Renal cortical epithelial cell (primary cell): ENCODE measurements around the gene STAC3. TPM values are rescaled to one million over a fixed set of nuclear protein-coding genes. Genes with fewer than 3 reads are reported as not detected.
A peak's percentile ranks its signal among the peaks of the same experiment; 100 is the strongest.

Source experiments
- DNase-seq: peaks from one replicate; pipeline ENCODE4 v3.0.0-alpha.2; 2011; ENCODE audit warnings: low read depth
- total RNA-seq: library from RNA; depleted of rRNA; stranded (reverse); fragments of >200 nt; gene quantifications from 2 replicates; pipeline ENCODE4 v1.2.3, GENCODE V29; 2014

Gene STAC3
- total RNA-seq, 1 donor from 2014 or later: 1.2 TPM

DNA sequence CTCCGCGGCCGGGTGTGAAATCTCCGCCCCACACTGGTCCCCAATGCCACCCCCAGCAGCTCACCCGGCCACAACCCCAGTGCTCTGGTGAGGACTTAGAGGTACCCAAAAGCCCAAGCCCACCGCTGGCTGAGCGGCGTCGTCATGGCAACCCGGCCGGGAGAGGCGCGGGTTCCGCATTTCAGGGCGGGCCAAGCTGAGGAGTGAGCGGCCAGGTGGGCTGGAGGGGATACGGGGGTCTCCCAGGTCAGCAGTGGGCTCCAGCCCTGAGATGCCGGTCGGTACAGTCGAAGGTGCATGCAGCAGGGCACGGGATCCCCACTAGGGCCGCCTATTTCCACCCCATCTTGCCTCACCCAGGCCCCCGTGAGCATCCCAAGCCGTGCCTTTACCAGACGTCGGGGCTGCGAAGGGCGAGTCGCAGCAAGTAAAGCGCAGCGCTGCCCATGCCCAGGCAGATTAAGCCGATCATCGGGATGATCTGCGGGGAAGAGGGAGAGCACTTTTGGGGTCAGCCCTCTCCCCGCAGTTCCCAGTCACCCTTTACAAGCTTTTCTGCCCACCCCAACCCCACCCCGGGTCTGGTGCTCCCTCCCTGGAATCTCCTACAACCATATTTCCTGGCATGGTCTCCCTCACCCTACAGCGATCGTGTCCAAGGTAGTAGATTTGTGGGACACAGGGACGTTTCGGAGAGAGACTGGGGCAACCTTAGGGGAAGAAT lies 14.6 kb downstream of the STAC3 start:
- DNase-seq: no peak

DNA sequence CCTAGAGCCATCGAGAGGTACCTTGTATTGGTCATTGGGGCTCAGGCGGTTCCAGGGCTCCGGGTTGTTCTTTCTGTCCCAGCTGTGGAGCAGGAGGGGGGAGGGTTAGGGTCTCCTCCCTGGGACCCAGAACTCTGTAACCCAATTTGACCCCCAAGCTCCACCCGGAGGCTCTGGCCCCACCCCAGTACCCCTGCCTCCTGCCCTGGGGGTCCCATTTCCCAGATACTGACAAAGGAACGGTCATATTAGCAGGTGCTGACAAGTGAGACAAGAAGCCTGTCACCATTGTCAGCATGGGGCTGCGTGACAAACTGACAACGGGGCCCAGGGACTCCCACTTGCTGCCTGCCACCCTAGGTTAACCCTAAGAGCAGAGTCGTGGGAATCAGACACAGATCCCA lies 15.3 kb downstream of the STAC3 start:
- no peak for DNase-seq

DNA sequence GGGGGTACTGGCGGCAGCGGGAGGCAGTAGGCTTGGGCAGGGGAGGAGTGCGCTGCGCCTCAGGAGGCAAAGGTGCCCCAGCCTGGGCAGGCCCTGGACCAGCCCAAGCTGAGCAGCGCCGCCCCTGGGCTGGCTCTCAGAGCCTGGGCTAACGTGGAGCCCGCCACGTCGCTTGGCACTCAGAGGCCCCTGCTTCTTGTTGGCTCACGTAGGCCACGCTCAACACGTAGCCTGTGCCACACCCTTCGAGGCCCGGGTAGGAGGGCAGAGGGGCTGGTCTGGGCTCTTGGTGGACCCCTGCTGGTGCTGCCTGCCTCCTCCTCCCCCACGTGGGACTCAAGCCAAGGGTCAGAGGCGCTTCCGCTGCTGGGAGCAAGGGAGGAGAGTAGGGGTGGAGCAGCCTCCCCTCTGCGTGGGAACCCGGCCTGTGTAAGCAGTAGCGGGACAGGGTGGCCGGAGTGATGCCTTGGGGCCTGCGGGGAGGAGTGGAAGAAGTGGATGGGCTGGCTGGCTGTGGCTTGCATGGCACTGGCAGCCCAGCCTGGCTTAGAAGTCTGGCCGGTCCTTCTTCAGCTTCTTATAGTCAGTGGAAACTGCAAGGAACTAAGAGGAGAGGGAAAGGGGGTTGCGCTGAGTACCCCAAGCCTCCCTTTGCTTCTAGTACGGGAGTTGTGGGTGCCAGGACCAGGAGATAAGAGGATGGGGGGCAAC lies 15.8 kb downstream of the STAC3 start:
- no peak for DNase-seq

DNA sequence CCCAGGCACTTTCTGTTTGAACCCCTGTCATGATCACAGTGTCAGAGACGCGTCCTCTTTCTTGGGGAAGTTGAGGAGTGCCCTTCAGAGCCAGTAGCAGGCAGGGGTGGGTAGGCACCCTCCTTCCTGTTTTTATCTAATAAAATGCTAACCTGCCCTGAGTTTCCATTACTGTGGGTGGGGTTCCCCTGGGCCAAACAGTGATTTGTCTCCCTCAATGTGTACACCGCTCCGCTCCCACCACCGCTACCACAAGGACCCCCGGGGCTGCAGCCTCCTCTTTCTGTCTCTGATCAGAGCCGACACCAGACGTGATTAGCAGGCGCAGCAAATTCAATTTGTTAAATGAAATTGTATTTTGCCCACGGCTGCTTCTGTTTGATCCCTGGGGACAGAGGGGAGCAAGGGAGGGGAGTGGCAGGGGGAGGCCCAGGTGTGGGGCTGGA lies 16.4 kb downstream of the STAC3 start:
- no peak for DNase-seq

DNA sequence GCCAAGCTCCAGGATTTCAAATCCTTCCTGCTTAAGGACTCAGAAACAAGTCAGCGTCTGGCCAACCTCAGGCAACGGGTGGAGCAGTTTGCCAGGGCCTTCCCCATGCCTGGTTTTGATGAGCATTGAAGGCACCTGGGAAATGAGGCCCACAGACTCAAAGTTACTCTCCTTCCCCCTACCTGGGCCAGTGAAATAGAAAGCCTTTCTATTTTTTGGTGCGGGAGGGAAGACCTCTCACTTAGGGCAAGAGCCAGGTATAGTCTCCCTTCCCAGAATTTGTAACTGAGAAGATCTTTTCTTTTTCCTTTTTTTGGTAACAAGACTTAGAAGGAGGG lies 16.8 kb downstream of the STAC3 start:
- DNase-seq: no peak

DNA sequence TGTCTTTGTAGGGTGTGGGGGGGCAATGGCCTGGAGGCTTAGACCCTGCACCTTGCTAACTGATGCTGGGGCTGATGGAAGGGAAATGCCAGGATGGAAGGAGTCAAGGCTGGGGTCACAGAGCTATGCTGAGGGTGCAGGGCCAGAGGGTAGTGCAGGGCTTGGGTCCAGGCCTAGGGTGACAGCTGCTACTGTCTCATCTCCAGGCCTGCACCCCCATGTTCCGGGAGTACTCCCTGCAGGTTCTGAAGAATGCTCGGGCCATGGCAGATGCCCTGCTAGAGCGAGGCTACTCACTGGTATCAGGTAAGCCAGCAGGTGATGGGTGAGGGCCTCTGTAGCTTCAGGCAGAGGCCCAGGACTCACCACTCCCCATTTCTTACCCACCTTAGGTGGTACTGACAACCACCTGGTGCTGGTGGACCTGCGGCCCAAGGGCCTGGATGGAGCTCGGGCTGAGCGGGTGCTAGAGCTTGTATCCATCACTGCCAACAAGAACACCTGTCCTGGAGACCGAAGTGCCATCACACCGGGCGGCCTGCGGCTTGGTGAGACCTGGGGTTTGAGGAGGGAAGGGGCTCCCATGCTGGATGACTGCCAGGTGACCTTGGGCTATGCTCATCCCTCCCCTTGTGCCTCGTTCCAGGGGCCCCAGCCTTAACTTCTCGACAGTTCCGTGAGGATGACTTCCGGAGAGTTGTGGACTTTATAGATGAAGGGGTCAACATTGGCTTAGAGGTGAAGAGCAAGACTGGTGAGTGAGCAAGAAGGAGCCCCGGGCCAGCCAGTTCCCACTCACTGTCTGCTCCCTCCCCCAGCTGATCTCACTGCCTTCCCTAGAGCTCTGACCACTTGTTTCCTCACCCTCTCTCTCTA lies 17.4 kb downstream of the STAC3 start:
- DNase-seq: no peak

DNA sequence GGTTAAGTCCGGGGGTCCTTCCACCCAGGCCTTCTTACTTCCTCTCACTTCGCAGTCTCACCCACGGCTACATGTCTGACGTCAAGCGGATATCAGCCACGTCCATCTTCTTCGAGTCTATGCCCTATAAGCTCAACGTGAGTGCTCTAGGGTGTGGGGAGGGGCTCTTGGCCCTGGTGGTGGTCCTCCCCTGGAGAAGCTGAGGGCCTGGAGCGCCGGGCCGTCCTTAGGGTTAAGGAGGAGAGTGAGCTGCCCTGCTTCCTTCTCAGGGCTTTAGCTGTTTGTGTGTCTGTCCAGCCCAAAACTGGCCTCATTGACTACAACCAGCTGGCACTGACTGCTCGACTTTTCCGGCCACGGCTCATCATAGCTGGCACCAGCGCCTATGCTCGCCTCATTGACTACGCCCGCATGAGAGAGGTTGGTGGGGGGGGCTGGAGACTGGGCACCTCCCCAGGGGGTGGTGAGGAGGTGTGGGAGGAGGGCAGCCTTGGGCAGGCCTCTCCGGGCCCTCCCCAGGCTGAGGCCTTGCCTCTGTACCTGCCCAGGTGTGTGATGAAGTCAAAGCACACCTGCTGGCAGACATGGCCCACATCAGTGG lies 18.7 kb downstream of the STAC3 start:
- DNase-seq: no peak

DNA sequence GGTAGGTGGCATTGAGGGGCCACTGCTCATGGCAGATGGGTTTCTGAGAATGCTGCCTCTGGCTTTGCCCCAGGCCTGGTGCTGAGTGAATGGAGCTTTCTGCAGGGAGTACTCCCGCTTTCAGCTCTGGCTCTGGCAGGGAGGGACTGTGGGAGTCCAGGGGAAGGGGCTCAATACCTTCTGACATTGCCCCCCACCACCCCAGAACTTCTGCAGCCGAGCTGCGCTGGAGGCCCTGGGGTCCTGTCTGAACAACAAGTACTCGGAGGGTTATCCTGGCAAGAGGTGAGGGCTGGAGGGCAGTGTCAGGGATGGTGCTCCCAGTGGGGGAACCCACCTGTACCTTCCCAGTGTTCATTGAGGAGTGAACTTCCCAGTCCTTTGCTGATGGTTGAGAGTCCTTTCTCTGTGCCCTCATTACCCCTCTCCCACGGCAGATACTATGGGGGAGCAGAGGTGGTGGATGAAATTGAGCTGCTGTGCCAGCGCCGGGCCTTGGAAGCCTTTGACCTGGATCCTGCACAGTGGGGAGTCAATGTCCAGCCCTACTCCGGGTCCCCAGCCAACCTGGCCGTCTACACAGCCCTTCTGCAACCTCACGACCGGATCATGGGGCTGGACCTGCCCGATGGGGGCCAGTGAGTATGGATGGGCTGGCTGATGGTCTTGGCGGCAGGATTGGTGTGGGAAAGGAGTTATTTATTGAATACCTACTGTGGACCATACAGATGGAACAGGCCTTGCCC lies 19.5 kb downstream of the STAC3 start:
- DNase-seq: no peak

DNA sequence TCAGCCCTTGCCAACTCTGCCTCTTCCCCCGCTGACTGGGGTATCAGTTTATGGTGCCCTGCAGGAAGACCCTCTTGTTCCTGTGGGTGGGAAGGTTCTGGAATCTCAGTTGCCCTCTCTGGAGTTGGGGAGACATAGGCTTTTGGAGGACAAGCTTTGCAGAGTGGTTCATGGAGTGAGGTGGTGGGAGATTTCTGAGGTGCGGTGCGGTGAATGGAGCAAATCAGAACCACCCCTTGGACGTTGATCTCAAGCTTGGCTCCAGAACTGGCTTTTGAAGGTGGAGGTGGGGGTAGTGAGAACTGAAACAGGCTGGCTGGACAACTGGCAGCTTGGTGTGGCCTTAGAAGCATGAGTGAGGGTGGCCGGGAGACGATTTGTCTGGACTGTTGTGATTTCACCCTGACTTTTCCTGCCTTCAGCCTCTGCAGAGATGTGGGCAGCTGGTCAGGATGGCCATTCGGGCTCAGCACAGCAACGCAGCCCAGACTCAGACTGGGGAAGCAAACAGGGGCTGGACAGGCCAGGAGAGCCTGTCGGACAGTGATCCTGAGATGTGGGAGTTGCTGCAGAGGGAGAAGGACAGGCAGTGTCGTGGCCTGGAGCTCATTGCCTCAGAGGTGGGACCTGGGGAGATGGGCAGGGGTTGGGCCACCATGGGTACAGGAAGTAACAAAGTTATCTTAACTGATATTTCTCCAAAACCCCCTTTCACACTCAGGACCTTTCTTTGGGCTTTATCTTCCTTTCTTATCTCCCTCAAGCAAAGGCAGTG lies 20.4 kb downstream of the STAC3 start:
- DNase-seq: no peak

DNA sequence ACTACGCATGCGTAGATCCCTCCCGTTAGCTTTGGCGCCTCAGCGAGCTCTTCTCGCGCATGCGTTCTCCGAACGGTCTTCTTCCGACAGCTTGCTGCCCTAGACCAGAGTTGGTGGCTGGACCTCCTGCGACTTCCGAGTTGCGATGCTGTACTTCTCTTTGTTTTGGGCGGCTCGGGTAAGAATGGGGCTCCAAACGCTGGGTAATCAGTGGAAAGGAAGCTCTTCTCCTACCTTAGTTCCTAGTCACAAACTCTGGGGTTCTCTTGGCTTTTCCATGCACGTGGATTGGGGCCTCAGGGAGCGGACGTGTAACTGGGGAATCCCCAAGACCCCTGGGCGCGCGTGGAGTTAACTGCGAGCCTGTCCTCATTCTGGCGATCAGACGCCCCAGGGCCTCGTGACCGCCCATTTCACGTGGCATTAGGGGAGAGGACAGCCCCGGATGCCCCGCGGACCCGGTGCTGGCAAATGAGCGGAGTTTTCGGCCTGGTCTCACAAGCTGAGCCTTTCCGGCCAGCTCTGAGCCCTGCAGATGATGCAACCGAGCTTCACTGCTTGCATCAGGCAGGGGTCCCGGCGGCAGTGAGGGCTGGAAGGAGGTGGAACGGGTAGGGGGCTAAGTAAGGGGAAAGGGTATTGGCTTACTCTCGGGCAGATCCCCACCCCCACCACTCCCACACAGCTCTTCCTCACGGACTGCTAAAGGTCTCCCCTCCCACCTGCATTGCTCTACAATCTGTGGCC lies 21.2 kb downstream of the STAC3 start, which contains the start of gene SHMT2:
SHMT2 (plus strand) TSS at position 78 of the 747 bp plus-strand sequence; CDS start at position 146, 68 bp downstream.
- DNase-seq: peak; percentile 94

DNA sequence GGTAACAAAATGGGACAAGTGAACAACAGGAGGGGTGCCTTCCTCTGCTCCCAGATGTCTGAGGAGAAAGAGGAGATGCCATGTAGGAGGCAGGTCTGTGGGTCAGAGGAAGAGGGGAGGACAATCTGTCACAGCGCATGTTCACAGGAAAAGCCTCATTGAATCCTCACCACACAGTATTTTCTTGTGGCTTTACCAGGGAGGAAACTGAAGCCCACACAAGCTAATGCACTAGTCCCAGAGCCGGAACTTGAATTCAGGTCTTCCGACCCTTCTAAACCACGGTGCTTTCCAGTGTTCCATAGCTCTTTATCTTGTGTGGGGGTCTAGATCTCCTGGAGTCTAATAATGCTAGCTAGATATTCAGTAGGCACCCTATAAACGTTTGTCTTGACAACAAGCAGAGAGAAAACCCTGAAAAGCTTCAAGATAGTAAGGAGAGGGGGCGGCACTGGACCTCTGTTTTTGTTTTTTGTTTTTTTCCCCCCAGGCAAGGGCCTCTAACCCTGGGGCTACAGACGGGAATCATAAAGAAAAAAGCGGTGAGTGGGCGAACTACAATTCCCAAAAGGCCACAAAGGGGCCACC lies 21.8 kb downstream of the STAC3 start:
- DNase-seq: no peak

DNA sequence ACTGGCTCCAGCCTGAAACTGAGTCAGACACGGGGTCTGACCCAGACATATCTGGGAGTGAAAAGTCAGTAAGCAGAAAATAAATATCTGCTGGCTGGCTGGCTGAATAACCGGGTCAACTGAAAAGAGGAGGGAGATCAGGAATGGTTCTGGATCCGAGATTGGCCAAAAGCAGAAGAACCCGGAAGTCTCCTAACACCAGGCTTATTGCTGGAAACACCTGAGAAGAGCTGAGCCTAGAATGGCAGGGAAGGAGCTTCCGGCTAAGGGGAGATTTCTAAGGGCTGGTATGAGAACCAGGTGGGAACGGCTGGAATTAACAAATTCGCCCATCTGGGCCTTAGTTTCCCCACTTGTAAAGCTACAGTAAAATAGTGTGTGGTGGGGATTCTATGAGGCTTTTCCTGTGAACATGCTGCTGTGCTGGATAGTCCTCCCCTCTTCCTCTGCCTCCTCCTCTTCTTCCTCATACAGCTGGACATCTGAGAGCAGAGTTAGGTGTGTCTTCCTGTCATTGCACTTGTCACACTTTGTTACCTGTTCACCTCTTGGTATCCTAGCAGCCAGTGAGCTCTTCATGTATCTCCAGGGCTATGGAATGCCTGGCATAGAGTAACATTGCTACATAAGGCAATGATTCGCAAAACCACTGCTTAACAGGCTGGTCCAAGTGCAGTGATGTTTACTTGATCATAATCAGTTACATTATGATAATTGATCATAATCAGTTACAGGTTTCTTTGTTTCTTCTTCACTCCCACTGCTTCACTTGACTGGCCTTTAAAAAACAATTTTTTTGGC lies 23.5 kb downstream of the STAC3 start:
- peak; percentile 42 for DNase-seq

DNA sequence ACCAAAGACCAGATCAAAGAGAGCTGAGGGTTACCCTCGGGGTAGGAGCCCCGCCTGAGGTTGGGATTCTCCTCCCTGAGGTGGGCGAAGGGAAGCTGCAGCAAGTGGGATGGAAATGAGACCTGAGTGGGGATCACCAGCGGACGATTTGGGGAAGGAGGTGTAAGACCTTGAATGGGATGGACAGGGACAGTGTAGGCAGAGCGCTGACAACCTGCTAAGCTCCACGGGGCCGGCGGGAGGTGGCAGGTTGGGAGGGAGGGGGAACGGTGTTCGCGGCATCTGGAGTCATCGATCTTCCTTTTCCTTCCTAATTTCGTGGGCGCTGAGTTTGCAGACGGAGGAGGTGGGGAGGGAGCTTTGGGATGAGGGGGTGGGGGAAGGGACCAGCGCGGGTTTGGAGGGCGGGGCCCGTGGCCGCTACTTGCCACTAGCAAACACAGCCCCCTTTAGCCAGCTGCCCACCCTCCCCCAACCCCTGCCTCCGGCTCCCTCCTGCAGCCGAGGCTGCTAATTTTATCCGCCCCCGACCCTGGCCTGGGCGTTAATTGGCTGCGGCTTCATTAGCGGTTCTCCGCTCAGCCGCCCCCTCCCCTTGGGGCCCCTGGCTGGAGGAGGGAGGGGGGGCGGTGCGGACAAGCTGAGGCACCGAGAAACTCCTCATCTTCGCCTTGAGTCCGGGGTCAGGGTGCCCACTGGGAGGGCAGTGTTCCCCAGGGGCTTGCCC lies 24.2 kb downstream of the STAC3 start:
- no peak for DNase-seq

DNA sequence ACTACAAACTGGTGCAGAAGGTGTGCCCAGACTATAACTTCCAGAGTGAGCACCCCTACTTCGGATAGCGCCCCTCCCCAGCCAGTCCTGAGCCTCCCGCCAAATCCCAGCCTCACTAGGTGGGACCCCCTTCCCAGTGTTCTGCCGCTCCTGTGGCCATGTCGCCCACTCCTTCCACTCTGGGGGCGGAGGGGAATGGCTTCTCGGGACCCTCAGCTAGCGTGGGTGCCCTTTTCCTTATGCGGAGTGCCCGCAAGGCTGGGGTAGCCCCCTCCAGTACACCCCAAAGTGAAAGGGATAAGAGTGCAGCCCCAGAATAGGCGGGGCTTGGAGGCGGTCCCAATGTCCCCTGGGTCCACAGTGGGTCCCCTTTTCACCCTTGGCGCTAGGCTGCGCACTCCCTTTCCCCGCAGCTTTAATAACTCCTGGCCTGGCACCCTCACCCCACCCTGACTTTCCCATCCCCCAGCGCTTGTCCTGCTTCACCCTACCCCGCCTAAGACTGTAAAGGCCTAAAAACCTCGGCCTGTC lies 25.2 kb downstream of the STAC3 start:
- no peak for DNase-seq

DNA sequence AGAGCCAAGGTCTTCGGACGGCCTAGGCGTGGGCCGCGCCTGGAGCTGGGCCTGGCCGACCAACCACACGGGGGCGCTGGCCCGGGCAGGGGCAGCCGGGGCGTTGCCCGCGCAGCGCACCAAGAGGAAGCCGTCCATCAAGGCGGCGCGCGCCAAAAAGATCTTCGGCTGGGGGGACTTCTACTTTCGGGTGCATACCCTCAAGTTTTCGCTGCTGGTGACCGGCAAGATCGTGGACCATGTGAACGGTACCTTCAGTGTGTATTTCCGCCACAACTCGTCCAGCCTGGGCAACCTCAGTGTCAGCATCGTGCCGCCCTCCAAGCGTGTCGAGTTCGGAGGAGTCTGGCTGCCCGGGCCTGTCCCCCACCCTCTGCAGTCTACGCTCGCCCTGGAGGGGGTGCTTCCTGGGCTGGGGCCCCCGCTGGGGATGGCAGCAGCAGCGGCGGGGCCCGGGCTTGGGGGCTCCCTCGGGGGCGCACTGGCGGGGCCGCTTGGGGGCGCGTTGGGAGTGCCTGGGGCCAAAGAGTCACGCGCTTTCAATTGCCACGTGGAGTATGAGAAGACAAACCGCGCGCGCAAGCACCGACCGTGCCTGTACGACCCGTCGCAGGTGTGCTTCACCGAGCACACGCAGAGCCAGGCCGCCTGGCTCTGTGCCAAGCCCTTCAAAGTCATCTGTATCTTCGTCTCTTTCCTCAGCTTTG lies 25.9 kb downstream of the STAC3 start:
- DNase-seq: no peak

DNA sequence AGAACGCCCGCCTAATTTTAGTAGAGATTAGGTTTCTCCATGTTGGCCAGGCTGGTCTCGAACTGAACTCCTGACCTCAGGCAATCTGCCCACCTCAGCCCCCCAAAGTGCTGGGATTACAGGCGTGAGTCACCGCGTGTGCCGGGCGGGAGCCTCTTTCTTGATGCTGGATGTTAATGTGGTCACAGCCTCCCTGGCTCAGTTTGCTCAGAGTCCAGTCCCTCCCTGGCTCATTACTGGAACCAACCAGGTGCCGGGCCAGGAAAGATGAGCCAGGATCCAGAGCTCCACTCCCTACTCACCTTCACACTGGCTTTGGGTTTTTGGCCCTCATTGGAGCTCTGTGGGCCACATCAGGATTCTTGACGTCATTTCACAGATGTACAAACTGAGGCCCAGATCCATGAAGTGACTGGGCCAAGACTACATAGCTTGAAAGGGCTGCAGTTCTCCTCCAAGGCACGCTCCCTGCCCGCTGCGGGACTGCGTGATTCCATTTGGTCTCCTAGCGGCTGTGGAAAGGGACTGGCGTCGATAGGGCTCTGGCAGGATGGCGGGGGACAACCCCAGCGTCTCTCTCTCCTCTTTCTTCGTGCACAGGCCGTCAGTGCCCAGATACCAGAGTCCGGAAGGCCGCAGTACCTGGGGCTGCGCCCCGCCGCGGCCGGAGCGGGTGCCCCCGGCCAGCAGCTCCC lies 26.6 kb downstream of the STAC3 start:
- DNase-seq: no peak
